Effector memory CD4-positive, alpha-beta T cell (primary cell): Measurements from ENCODE around the gene LGI4.

Experiments used
- DNase-seq, 3 donors: peaks; one replicate each; pipeline ENCODE4 v3.0.0-alpha.2; 2020
- H3K27ac ChIP-seq: 2 replicates; pipeline ENCODE4 v1.7.0; 2013; ENCODE audit warnings: mild to moderate bottlenecking, low read length, moderate library complexity; ENCODE audit not compliant: insufficient read depth, poor library complexity, severe bottlenecking
- H3K27me3 ChIP-seq: replicated peaks from 2 replicates; pipeline ENCODE4 v1.7.0; 2013; ENCODE audit warnings: mild to moderate bottlenecking, low read length; ENCODE audit not compliant: insufficient read depth, control insufficient read depth, poor library complexity, severe bottlenecking
- H3K36me3 ChIP-seq: 2 replicates; pipeline ENCODE4 v1.7.0; 2013; ENCODE audit warnings: mild to moderate bottlenecking, low read length, moderate library complexity; ENCODE audit not compliant: control insufficient read depth, insufficient read depth
- H3K4me1 ChIP-seq: 2 replicates; pipeline ENCODE4 v1.7.0; 2013; ENCODE audit warnings: low read length, mild to moderate bottlenecking; ENCODE audit not compliant: control insufficient read depth, insufficient read depth, poor library complexity, severe bottlenecking
- H3K4me3 ChIP-seq: 2 replicates; pipeline ENCODE4 v1.7.0; 2013; ENCODE audit warnings: low read length, low read depth, mild to moderate bottlenecking; ENCODE audit not compliant: insufficient read depth, poor library complexity, severe bottlenecking
- H3K9me3 ChIP-seq: 2 replicates; pipeline ENCODE4 v1.7.0; 2013; ENCODE audit warnings: mild to moderate bottlenecking, low read length, moderate library complexity; ENCODE audit not compliant: control insufficient read depth

Gene LGI4

DNA sequence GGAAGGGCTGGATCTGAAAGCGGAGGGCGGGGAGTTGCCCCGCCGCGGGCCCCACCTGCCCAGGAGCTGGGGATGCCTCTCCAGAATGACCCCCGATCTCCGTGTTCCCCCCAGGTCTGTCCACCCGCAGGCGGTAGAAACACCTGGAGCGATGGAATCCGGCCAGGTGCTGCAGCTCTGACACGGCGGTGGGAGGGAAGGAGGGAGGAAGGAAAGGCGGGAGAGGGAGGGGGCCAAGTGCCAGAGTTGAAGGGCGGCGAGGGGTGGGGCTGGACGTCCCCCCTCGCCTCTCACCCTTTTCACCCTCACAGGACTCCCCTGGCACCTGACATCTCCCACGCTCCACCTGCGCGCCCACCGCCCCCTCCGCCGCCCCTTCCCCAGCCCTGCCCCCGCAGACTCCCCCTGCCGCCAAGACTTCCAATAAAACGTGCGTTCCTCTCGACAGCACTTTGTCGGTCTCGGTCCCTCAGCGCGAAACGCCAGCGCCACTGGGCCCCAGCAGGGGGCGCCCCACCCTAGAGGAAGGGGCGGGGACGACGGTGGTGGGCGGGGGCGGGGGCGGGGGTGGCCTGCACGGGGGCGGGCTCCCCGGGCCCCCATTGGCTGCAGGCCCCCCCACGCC, 7.9 kb upstream of the LGI4 start:
- H3K4me1 ChIP-seq, result peaks cover 46% of the 10 kb centered on the region
- no peaks in the 10 kb centered on the region for H3K27me3 ChIP-seq
- no peak overlapping the region for H3K27ac ChIP-seq
- DNase-seq, result peak; percentile 59 to 60 (median 60)
- no peaks in the 10 kb centered on the region for H3K36me3 ChIP-seq
- no peaks in the 10 kb centered on the region for H3K9me3 ChIP-seq
- H3K4me3 ChIP-seq, result peak overlapping the region; percentile 53

DNA sequence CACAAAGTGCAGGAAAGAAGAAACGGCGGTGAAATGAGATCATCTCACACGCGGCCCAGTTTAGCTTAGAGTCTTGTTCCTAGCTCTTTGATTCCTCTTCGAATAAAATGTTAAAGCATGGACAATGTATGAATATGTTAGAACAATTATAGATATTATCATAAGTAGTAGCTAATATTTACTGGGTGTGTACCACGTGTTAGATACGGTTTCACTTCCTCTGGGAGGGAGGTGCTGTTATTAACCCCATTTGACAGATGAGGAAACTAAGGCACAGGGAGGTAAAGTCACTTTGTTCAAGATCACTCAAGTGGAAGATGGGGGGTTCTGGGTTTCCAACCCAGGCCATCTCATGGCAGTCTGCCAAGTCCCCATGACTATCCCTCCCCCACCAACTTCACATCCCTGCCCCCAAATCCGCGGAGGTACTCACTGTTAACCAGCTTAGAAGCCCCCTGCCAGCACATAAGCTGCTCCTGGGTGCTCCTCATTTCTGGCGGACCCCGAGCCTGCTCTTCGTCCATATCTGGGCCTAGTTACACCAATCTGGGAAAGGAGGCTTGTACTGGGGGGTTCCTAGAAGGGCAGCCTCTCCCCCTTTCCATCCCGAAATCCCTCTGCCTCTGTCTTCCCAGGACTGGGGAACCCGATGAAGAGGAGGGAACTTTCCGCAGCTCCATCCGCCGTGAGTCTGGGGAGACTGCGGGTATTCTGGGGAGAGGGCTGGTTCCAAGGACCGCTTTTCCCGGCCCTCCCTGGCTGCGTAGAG, 7.2 kb upstream of the LGI4 start:
- Histone ChIP-seq H3K36me3 (no peaks in the 10 kb centered on the region), H3K9me3 (no peaks in the 10 kb centered on the region), H3K27ac (peak overlapping the region; percentile 42), H3K27me3 (no peaks in the 10 kb centered on the region), H3K4me3 (peak overlapping the region; percentile 53), H3K4me1 (peaks cover 46% of the 10 kb centered on the region)
- DNase-seq, result no peak

DNA sequence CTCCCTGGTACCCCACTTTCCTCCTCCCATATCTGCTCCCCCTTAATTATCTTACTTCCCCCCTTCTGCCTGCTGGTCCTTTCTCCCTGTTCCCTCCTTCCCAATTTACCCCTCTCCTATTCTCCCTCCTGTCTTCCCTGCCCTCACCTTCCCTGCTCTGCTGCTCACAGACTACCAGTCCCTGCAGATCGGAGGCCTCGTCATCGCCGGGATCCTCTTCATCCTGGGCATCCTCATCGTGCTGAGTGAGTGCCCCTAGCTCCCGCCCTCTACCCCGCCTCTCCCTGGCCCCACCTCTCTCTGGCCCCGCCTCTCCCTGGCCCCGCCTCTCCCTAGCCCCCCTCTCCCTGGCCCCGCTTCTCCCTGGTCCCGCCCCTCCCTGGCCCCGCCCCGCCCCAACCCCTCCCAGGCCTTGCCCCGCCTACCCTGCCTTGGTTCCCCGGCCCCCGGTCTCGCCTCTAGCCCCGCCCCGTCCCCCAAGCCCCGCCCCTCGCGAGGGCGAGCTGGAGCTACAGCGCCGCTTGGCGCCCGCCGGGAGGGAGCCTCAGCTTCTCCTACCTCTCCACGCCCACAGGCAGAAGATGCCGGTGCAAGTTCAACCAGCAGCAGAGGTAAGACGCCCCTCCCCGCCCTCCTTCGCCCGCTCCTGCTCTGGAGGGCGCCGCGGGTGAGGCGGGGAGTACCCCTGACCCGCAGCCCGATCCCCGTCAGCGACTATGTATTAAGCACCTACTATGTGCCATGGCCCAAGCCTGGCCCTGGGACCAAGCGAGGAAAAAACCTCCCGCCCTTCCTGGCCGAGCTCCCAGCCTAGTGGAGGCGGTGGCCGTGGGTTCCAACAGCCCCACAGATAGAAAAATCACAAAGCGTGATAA, 6.3 kb upstream of the LGI4 start:
- Histone ChIP-seq H3K4me3 (peak overlapping the region; percentile 53), H3K9me3 (no peaks in the 10 kb centered on the region), H3K36me3 (no peaks in the 10 kb centered on the region), H3K4me1 (peaks cover 46% of the 10 kb centered on the region), H3K27me3 (no peaks in the 10 kb centered on the region), H3K27ac (peak overlapping the region; percentile 42)
- DNase-seq, result peak; percentile 94 to 97 (median 95)

DNA sequence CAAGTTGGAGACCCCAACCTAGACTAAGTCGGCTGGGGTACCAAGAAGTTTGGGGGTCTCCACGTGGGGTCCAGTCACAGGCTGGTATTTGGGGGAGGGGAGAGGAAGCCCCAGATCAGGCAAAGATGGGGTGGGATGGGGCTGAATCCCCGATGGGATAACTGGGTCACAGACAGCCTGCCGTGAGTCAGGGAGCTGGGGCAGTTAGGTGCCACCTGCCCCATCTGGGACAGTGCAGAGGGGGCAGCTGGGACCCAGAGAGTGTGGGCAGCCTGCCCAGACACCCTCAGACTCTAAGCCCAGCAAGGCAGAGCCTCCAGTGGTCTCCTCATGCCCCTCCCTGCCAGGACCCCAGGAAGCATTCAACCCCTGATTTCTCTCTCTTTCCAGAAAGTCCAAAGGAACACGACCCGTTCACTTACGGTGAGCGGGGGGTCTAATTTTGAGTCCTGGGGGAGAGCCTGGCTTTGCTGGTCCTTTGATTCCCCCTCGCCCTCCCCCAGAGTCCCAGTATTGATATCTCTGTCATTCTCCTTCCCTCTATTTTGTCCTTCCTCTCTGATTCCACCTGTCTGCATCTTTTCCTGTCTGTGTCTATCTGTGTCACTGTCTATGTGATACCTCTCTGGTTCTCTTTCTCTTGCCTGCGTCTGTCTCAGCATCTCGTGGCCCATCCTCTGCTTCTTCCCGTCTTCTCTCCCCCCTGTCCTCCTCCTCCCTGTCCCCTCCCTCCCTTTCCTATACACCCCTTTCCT, 5.5 kb upstream of the LGI4 start:
- Histone ChIP-seq H3K27ac (no peak overlapping the region), H3K4me3 (no peak overlapping the region), H3K4me1 (peaks cover 46% of the 10 kb centered on the region), H3K9me3 (no peaks in the 10 kb centered on the region), H3K36me3 (no peaks in the 10 kb centered on the region), H3K27me3 (no peaks in the 10 kb centered on the region)
- no peak for DNase-seq

DNA sequence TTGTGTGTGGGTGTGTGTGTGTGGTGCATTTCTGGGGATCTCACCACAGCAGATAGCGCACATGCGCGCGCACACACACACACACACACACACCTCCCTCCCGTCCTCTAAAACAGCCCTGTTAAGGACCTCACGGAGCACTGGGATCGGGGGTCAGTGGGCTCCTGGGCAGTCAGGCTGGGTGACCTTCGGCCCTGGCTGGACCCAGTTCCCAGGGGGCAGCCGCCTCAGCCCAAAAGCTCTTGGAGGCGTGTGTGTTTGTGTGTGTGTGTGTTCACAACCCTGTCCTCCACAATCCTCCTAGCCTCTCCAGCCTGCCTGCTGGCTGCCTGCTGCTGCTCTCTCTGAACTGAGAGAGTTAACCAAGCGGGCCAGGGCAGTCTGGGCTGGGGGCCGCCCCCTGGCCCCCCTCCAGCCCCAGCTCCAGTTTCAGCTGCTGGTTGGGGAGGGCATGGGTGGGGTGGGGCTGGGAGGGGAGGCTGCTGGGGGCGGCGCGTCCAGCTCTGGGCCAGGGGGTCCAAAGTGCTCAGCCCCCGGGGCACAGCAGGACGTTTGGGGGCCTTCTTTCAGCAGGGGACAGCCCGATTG, 3.5 kb upstream of the LGI4 start, which contains the start of gene FXYD1:
TSS of gene FXYD1 (plus strand) at position 520 of the 588 bp plus-strand sequence. CDS start 1,256 bp downstream, outside the sequence.
- H3K27ac ChIP-seq, result no peak within 1 kb of the TSS
- no peaks in the 10 kb centered on the region for H3K27me3 ChIP-seq
- no peak for DNase-seq
- no peaks in the 10 kb centered on the region for H3K36me3 ChIP-seq
- no peak within 1 kb of the TSS for H3K4me3 ChIP-seq
- H3K4me1 ChIP-seq, result peaks cover 27% of the 10 kb centered on the region
- H3K9me3 ChIP-seq, result no peaks in the 10 kb centered on the region

DNA sequence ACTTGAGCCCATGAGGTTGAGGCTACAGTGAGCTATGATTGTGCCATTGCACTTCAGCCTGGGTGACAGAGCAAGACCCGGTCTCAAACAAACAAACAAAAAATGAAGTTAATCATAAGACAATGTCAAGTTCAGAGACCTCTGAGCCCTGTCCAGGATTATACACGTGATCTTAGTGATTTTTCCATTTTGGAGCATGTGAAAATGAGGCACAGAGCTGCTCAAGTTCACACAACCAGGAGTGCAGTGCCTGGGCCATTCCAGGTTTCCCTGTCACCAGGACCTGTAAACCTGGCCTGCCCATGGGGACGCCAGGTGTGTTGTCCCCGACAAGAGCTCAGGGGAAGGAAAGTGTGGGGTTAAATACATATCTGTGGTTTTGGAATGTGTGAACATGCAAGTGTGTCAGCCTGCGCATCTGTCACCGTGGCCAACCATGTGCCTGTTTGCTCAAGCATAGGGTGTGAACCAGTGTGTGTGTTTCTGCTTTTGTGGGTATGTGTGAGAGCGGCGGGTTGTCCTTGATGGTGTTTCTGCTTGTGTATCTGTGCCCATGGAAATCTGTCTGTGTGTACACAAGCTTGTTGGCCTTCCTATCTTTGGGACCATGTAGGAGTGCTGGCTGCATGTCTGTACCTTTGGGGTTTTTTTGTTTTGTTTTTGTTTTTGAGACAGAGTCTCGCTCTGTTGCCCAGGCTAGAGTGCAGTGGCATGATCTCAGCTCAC, 2.3 kb upstream of the LGI4 start:
- Histone ChIP-seq H3K36me3 (no peaks in the 10 kb centered on the region), H3K4me3 (no peak overlapping the region), H3K4me1 (peaks cover 16% of the 10 kb centered on the region), H3K9me3 (no peaks in the 10 kb centered on the region), H3K27me3 (no peaks in the 10 kb centered on the region), H3K27ac (no peak overlapping the region)
- DNase-seq, result no peak

DNA sequence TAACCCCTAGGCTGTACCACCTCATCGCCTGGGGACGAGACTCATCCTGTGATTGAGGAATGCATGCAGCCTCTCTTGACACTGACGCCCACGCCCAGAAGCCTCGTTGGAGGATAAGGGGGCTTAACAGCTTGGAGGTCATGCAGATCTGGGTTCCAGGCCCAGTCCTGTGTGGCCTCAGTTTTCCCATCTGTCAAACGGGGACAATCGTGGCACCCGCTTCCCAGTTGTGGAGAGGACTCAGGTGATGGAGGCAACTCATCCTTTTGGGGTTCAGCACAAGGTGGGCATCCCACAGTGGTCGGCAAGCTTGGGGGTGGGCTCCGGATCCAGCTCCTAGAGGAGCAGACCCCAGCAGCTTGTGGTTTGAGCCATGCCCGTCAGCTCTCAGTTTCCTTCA, 1.4 kb upstream of the LGI4 start:
- DNase-seq, result no peak
- peaks cover 8% of the 10 kb centered on the region for H3K4me1 ChIP-seq
- H3K36me3 ChIP-seq, result no peaks in the 10 kb centered on the region

DNA sequence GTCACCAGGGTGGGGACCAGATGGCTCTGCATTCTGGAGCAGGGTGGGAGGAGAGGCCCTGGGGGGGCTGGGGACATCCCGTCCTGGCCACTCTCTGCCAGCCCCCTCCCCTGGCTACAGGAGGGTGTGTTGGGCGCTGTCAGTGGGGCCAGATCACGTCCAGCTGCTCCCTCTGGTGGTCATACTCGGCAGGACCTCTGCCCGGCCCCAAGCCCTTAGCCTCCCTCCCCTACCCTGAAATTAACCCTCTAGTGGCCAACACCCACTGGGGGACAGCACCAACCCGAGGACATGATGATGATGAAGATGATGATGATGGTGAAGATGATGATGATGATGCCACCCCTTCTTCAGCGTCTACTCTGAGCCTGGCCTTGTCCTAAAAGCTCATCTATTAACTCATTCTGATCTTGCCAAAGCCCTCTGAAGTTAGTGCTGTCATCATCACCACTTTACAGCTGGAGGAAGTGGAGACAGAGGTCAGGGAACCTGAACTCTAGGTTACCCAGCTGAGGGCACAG, 590 bp upstream of the LGI4 start:
- no peaks in the 10 kb centered on the region for H3K9me3 ChIP-seq
- H3K36me3 ChIP-seq, result no peaks in the 10 kb centered on the region
- no peak overlapping the region for H3K27ac ChIP-seq
- peaks cover 1% of the 10 kb centered on the region for H3K4me1 ChIP-seq
- no peaks in the 10 kb centered on the region for H3K27me3 ChIP-seq
- no peak overlapping the region for H3K4me3 ChIP-seq
- DNase-seq, result peak in 1 of 3 donors; percentile 36

More for the DNA sequence above, 1.4 kb upstream of the LGI4 start:
- Histone ChIP-seq H3K27me3 (no peaks in the 10 kb centered on the region), H3K9me3 (no peaks in the 10 kb centered on the region), H3K4me3 (no peak overlapping the region), H3K27ac (no peak overlapping the region)
